OCI-M2 (cell line): ENCODE data around the gene EFR3B.
"Not testable (repeated sequence)": the region's sequence is repeated elsewhere in the genome, so short reads cannot be mapped to it uniquely, and the experiment has no call there.

Experiments
- DNase-seq: peaks from one replicate; lab custom pipeline; 2025; ENCODE audit not compliant: unreplicated experiment; lab: John Stamatoyannopoulos, UW

The EFR3B gene

DNA sequence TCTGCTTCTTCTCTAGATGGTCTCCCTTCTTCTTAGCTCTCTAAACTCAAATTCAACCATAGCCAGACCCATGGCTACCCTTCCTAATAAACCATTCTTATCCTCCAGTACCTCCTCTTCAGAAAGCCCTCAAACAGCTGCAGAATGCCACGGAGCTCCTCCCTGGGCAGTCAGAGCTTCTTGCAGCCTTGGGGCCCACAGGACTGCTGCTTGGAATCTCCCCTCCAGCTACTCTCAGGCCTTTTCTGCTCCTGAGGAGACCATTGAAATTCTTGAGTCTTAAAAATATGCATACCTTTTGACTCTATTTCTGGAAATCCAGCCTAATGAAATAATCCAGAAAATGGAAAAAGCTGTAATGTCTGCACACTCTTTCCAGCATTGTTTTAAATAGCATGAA is 30.7 kb downstream of the EFR3B start:
- DNase-seq = no peak

DNA sequence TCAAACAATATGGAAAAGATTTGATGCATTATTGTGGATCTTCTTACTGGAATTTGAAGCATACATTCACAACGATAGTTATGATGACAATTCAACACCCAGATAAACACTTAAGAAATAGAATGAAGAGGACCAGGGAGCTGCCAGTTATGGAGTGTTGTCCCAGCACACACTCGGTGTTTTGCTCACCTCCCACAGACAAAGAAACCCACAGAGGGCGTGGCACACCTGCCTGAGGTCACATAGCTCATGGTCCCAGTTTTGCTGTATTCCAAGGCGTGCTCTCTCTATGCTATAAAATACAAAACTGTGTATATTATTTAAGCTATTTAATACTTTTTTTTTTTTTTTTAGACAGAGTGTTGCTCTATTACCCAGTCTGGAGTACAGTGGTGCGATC is 31.1 kb downstream of the EFR3B start:
- DNase-seq = no peak

DNA sequence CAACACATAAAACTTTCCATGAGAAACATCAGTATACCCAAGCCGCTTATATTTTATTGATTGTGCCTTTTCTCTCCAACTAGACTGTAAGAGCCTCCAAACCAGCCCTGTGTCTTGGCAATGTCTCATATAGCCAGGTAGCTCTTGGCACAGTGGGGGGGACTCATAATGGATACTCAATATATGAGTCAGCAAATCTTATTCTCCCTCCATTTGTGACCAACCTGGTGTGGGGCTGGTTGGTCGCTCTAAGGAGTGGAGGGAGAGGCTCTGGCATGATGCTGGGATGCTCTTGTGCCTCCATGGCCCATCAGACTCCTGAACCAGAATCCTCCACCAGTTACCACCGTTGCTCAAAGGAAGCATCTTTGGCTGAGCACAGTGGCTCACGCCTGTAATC is 32.0 kb downstream of the EFR3B start:
- no peak for DNase-seq

DNA sequence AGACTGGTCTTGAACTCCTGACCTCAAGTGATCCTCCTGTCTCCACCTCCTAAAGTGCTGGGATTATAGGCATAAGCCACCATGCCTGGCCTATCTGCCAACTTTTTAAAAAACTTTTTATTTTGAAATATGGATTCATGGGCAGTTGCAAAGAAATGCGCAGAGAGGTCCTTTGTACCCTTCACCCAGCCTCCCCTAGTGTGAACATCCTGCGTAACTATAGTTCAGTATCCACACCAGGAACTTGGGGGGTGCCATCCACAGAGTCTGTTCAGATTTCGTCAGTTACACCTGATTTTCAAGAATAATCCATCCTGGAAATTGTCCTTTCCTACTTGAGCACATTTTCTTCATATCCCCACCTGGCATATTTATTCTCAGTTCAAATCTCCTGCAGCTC is 33.0 kb downstream of the EFR3B start:
- DNase-seq = no peak

DNA sequence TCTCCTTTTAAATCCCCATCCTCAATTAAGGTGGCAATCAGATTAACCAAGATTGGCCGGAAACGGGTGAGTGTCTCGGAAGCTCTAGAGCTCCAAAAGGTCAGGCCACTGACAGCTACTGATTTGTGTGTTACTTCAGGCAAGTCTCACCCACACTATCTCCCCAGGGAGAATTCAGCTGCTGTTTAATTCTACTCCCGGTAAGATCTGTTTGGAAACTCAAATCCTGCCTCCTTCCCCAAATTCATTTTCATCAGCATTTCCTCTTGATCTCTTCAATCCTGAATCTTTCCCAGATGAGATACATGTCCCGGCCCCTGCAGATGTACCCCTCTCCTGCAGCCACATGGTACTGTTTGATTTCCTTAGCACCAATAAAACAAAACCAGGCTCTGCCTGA is 34.9 kb downstream of the EFR3B start:
- DNase-seq = no peak

DNA sequence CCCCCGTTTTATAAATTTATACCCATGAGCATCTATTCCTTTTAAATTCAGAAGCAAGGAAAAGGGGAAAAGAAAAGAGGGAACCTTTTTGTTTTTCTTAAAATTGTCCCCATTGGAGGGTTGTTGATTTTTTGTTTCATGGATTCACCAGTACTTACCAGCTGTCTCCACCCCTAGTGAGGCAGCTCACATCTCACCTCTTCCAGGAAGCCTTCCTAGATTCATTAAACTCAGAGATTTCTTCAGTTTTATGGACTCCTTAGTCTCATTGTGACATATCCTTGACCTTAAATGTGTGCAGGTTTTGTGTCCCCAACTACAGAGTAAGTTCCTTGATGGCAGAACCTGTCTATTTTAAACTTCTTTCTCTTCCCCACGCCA is 35.9 kb downstream of the EFR3B start:
- no peak for DNase-seq

DNA sequence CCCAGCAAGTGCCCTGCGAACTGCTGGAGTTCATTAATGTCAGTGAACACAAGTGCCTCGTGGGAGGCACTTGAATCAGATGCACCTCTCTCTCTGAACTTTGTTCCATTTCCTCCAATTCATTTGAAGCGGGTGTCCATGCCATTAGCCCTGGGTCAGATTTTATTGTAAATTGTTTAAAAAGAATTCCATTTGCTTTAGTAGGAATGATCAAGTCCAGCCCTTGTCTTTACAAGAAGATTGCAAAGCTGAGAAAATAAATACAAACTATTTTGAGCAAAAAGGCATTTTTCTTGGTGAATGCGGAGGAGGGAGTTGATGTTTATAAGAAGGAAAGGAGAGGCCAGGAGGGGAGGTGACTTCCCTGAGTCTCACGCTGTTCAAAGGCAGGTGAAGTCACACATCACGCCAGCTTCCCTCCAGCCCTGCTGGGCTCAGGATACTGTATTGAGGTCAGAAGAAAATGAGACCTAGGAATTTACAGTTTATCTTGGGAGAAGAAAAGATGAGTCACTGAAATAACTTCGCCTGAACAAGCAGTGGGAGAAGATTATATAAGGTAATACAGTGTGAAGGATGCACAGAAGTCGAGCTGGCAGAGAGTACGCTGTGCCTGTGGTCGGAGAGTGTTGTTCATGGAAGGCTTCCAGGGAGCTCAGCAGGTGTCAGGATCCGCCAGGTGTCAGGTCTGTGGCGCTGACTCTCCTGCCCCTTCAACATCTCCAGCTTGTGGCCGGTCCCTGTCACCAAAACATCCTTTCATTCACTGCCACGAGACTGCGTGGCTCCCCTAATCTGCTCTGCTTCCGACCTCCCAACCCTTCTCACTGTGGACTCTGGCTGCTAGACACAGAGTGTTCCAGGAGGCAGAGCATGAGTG is 36.5 kb downstream of the EFR3B start:
- DNase-seq = no peak

DNA sequence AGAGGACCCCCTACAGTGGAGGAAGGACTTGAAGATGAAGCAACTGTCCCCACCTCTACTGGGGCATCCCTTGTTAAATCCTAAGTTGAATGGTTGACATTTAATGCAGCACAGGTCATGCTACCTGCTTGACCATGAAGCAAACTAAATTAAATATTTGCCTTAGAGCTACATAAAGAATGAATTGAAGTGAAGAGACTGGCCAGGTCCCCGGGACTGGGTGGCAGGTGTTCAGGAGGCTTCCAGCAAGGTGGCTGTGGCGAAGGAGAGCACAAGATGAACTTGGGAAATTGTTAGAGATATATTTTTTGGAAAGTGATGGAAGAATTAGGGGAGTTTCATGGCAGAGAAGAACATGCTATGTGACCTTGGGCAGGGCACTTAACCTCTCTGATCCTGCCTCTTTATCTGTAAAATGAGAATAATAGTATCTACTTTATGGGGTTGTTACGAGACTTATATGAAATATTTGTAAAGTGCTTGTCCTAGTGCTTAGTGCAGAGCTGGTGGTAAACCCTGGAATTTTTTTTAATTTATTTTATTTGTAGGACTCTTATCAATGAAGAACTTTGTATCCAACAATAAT is 37.3 kb downstream of the EFR3B start:
- no peak for DNase-seq

DNA sequence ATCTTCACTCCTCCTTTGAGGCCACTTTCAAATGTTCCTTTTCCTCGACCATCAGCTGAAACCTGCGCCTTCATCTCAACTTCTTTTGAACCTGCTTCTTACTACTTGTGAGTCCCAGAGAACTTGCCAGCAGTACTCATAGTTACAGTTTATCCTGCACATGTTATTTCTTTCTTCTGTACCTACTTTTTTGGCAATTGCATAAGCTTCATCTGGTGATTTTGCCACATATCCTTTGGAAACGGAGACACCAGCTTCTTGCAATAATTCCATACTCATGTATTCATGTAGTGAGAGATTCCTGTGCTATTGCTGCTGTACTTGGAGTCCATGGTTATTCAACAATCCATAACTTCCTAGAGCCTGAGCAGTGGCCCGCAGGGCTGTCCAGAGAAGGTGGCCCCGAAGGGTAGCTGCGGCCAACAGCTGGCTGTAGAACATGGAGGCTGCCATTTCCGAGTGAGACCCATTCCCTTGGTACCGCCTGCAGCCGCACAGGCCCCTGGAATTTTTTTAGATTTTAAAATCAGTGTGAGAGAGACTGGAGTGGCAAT is 39.4 kb downstream of the EFR3B start:
- DNase-seq = no peak

DNA sequence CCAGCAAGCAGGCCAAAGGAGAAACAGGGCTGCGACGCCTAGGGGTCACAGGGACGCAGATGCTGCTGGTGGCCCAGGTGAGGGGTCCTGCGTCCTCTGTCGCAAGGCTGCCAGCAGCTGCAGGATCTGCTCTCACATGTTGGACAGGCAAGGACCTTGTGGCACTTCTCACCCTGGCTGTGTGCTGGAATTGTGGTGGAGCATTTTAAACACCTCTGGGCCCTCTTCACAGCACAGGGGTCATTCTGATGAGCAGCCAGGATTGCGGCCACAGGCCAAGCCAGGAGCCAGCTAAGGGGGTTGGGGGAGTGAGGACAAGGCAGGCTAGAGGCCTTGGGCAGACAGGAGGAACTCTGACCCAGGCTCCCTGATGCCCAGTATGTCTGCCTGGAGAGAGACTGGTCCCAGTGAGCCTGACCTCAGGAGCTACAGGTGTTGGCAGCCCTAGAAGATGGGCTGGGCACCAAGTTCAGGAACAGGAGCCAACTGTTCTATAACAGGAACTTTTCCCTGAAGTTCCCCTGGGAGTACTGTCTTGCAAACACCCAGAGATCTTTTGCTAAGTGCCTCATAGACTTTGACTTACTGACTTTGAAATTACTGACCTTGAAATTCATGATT is 40.2 kb downstream of the EFR3B start:
- no peak for DNase-seq

DNA sequence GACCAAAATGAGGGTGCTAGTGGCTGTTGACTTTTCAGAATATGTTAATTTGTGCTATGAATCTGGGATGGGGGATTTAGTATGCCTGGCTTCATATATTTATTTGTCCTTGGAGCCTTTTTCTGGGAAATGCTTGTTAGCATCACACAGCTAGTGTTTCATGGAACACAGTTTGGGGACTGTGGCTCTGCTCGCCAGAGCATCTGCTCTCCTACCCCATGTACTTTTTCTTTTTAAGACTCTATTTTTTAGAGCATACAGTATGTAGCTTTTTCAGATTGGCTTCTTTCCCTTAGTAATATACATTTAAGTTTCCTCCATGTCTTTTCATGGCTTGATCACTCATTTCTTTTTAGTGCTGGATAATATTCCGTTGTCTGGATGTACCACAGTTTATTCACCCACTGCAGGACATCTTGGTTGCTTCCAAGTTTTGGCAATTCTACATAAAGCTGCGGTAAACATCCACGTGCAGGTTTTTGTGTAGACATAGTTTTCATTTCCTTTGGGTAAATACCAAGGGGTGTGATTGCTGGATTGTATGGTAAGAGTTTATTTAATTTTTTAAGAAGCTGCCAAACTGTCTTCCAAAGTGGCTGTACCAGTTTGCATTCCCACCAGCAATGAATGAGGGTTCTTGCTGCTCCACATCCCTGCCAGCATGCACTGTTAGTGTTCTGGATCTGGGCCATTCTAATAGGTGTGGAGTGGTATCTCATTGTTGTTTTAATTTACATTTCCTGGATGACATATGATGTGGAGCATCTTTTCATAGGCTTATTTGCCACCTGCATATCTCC is 44.1 kb downstream of the EFR3B start:
- no peak for DNase-seq

DNA sequence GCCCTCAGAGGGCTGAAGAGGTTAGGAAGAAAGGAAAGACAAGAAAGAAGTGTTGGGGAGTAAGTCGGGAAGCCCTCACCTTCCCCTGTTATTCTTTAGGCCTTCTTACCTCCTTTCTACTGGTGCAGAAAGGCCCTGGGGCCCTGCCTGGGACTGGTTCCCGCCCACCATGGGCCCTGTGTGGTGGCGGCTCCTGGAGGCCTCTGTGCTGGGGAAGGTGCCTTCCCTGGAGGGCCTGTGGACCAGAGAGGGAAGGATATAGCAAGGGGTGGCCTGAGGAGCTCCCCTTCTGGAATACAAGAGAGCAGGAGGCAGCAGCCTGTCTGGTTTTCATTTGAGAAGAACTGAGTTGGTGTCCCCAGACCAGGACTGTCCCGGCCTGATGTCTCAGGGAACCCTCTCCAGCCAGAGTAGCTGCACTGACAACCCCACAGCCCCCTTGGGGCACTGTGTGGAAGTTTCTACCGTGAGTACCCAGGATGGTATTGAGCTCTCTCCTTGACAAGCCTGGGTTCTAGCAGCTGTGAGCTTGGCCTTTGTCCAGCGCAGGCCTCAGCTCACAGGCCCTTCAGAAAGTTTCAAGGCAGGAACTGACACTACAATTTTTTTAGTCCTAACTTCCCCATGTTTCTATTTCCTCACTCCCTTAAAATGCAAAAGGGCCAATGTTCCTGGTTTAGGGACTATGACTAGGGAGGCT is 47.1 kb downstream of the EFR3B start:
- DNase-seq = no peak

DNA sequence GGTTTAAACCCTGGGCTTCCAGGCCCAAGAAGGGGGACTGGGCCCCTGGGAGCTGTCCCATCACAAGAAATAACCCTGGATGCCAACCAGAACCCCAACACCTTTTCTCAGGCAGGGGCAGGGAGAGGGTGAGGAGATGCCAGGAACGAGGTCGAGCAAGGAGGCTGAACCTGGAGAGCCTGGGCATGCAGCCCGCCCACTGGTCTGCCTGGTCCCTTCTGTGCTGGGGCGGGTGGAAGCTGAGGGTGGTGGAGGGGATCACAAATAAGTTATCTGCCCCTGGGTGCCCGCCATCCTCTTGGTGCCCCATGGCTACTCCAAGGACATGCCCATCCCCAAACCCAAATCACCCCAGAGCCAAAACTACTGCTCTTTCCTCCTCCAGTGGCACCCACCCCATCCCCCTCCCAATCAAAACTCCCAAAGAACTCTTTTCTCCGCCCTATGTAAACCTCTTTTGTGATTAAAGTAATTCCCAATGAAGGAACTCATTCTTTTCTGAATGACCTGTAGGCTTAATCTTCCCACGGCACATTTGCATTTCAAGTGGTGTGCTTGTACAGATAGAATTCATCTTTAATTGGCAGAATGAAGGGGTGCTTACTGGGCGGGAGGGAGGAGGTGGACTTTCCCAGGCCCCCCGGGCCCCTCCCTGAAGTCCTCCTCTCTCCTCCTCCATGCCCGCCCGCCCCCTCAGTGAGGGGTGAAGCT is 47.9 kb downstream of the EFR3B start:
- no peak for DNase-seq

DNA sequence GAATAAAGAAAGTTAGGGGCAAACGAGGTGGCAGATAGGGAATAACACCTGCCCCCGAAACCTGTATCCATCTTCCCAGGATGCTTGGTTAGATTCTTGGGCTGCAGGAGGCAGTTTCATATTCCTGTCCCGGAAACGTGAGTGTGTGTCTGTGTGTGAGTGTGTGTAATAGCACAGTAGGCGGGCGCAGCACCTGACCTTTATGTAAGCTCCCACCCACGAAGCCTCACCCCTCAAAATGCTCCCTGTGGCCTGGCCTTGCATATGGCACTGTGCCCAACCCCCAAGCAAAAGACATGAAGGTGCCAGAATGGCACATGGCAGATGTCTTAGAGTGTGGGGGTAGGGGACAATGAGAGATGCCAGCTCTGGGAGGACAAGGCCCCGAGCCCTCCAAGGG is 48.9 kb downstream of the EFR3B start:
- DNase-seq = no peak

DNA sequence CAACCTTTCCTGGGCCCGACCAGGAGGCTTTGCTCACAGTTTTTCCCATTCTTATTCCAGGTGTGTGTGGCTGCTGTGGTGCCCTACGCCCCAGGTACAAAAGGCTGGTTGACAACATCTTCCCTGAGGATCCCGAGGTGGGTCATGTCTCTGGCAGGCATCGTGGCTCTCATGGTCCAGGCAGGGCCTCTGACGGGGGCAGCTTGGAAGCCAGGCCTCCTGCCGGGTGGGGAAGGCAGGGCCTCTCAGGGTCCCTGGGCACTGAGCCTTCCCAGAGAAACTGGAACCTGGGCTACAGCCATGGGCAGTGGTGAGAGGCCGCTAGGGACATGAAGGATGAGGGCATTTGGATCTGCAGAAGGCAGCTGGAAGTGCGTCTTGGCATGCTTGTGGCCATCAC is 49.4 kb downstream of the EFR3B start:
- no peak for DNase-seq

DNA sequence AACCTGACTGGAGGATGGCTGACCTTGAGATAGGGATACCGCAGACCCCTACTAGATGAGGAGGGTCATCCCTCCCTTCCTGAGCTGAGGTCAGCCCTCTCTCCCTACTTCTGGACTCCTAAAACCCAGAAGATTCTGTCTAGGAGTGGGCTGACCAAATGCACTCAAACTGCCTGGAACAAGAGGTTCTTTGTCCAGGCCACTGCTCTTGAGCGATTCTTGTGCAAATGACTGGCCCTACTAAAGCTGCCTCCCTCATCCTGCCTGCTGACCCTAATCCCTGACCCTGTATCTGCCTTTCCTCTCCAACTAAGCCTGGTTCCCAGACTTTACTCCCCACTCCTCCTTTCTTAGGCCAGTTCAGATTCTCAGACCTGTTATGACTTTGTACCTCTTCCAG is 56.2 kb downstream of the EFR3B start:
- no peak for DNase-seq

DNA sequence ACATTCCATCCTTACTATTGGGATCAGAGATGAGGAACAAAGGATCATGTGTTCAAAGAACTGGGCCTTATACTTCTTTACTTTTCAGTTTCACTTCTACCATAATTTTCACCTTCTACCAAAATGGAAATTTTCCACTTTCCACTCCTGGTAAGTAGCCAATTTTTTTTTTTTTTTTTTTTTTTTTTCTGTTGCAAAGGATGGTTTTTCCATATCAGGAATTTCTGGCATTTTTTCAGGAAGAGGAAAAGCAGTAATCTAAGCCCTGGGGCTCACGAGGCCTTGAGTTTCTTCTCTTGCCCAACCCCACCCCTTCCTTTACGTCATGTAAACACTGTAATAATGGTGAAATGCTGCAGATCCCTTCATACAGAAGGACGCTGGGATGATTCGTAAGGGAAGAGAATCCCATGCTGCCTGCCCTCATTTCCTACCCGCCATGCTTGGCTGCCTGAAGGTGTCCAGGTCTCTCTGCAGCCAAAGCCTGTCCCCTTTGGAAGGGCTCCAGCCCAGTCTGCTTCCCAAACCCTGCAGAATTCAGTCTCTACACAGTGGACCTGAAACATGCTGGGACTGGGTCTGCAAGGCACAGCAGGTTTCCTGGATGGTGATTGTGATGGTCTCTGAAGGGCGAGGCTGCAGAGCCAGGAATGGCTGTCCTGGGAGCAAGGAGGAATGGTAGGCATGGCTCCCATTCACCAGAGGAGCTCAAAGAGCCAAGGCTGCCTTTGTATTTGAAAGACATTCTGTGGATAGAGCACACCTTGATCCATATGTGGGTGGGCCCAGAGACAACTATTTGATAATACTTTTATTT is 57.0 kb downstream of the EFR3B start:
- DNase-seq = no peak

DNA sequence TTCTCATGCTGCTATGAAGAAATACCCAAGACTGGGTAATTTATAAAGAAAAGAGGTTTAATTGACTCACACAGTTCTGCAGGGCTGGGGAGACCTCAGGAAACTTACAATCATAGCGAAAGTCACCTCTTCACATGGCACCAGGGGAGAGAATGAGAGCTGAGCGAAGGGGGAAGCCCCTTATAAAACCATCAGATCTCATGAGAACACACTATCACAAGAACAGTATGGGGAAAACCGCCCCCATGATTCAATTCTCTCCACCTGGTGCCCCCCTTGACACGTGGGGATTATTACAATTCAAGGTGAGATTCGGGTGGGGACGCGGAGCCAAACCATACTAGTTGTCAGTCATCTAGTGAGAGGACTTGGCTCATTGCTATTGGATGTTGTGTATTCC is 60.5 kb downstream of the EFR3B start:
- DNase-seq = not testable (repeated sequence)

DNA sequence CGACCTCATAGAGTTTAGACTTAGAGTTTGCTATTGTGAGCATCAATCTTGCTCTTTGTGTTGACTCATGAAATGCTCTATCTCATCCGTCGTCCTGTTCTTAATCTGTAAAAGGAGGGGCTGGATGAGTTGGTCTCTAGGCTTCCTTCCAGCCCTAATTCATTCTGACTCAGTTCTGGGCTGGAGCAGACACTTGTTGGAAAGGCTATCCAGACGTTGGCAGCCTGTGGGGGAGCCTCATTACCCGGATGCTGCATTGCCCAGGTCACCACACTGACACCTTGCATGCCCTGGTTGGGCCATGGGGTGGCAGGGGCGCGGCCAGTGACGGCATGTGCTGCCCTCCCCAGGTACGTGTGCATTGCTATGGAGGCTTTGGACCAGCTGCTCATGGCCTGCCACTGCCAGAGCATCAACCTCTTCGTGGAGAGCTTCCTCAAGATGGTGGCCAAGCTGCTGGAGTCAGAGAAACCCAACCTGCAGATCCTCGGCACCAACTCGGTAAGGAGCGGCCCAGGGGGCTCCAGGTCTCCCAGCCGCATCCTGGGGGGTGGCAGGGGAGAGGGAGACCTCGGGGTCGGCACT is 61.5 kb downstream of the EFR3B start:
- DNase-seq = no peak
